Activated CD8-positive, alpha-beta T cell treated with anti-CD3 and anti-CD28 coated beads for 36 hours (primary cell): ENCODE measurements around the gene MMP2. TPM values are rescaled to one million over a fixed set of nuclear protein-coding genes. Genes with fewer than 3 reads are reported as not detected.

Experiments
- ATAC-seq: fragments of 200-7000 bp; cut with Tn5 transposase; one replicate; pipeline ENCODE4 v1.10.0; 2021; ENCODE audit warnings: mild to moderate bottlenecking, moderate library complexity
- CTCF ChIA-PET: fragments of 350-600 bp; sonication (Branson Sonifier 250); formaldehyde crosslinking; loops from one replicate; lab custom pipeline; 2021; ENCODE audit warnings: antibody characterized with exemption; lab: Charles Lee
- POLR2A ChIA-PET: fragments of 350-600 bp; sonication (Branson Sonifier 250); formaldehyde crosslinking; loops from one replicate; lab custom pipeline; 2021; ENCODE audit warnings: antibody characterized with exemption; lab: Charles Lee
- DNase-seq: peaks from one replicate; pipeline ENCODE4 v3.0.0-alpha.2; 2020
- H3K27ac Mint-ChIP-seq: one replicate; pipeline ENCODE4 v1.8.0; 2021; ENCODE audit warnings: mild to moderate bottlenecking, mixed read lengths
- H3K27me3 Mint-ChIP-seq: one replicate; pipeline ENCODE4 v1.8.0; 2021; ENCODE audit warnings: mixed read lengths
- H3K36me3 Mint-ChIP-seq: one replicate; pipeline ENCODE4 v1.8.0; 2021; ENCODE audit warnings: low read depth, mixed read lengths
- H3K4me1 Mint-ChIP-seq: one replicate; pipeline ENCODE4 v1.8.0; 2021; ENCODE audit warnings: low read depth, mixed read lengths
- H3K4me3 Mint-ChIP-seq: one replicate; pipeline ENCODE4 v1.8.0; 2021; ENCODE audit warnings: mild to moderate bottlenecking, moderate library complexity, mixed read lengths
- H3K9me3 Mint-ChIP-seq: one replicate; pipeline ENCODE4 v1.8.0; 2021; ENCODE audit warnings: mixed read lengths
- CTCF ChIP-seq: fragments of 200-600 bp; IDR thresholded peaks from one replicate; pipeline ENCODE4 v1.8.0; 2022; ENCODE audit warnings: antibody characterized with exemption, mild to moderate bottlenecking
- intact Hi-C: fragments of 100-400 bp; cut with micrococcal nuclease; formaldehyde crosslinking; loops from one replicate; pipeline ENCODE4 v1.10.0; 2022
- total RNA-seq, 2 experiments: library from RNA; stranded (reverse); gene quantifications; one replicate each; pipeline ENCODE4 v1.2.3, GENCODE V29; 2021

The MMP2 gene
- total RNA-seq, 2 experiments from 2014 or later: not detected

DNA sequence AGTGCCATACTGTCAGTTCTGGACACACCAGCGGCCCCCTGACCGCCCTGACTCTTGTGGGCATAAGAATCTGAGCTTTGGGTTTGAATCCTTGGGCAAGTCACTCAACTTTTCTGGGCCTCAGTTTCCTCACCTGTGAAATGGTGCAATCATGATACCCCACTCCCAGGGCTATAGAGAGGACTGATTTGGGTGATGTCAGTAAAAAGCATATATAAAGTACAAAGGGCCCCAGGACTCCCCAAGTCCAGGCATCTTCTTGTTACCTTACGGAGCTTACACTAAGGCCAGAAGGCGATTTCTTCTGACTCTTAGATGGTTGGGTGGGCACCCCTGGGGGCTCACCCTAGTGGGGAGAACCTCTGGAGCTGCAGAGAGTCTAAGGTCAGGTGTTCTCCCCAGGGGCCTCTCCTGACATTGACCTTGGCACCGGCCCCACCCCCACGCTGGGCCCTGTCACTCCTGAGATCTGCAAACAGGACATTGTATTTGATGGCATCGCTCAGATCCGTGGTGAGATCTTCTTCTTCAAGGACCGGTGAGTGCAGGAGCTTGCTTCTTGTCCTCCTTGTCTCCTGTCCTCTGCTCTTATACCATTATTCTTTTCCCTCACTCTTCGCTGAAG lies 13.9 kb downstream of the MMP2 start:
- ATAC-seq: no peak
- POLR2A ChIA-PET: no interaction called here
- H3K27me3 Mint-ChIP-seq: peaks cover 5% of the 10 kb centered on the region

GRCh38 chr16:55494994-55495421 lies 16.0 kb downstream of the MMP2 start:
- no peak overlapping the region for H3K4me3 Mint-ChIP-seq
- ChIA-PET CTCF (no interaction called here), POLR2A (no interaction called here)
- peaks cover 5% of the 10 kb centered on the region for H3K27me3 Mint-ChIP-seq
- H3K9me3 Mint-ChIP-seq: no peaks in the 10 kb centered on the region
- intact Hi-C loops: no loop called here
- no peak for ATAC-seq
- no peak for DNase-seq
- no peak for TF ChIP-seq CTCF
- H3K36me3 Mint-ChIP-seq: no peaks in the 10 kb centered on the region
- H3K27ac Mint-ChIP-seq: no peak overlapping the region
- peaks cover 5% of the 10 kb centered on the region for H3K4me1 Mint-ChIP-seq

More for the DNA sequence above, 13.9 kb downstream of the MMP2 start:
- H3K27ac Mint-ChIP-seq: no peak overlapping the region
- H3K9me3 Mint-ChIP-seq: no peaks in the 10 kb centered on the region
- H3K4me3 Mint-ChIP-seq: no peak overlapping the region
- CTCF ChIA-PET: interaction anchor here (1.9 kb wide), 1 partner anchor 28 kb away, joined by 7 read pairs; no protein-coding TSS in a partner anchor
- H3K4me1 Mint-ChIP-seq: no peaks in the 10 kb centered on the region
- no peaks in the 10 kb centered on the region for H3K36me3 Mint-ChIP-seq
- TF ChIP-seq CTCF: no peak
- no peak for DNase-seq
- intact Hi-C loops: no loop called here

GRCh38 chr16:55495616-55496289 lies 16.8 kb downstream of the MMP2 start:
- Mint-ChIP-seq H3K4me3 (no peak overlapping the region), H3K27me3 (peaks cover 5% of the 10 kb centered on the region), H3K27ac (no peak overlapping the region), H3K9me3 (no peaks in the 10 kb centered on the region), H3K4me1 (peaks cover 6% of the 10 kb centered on the region), H3K36me3 (no peaks in the 10 kb centered on the region)
- no peak for ATAC-seq
- intact Hi-C loops: no loop called here
- TF ChIP-seq CTCF: no peak
- POLR2A ChIA-PET: no interaction called here
- CTCF ChIA-PET: no interaction called here
- DNase-seq: no peak

DNA sequence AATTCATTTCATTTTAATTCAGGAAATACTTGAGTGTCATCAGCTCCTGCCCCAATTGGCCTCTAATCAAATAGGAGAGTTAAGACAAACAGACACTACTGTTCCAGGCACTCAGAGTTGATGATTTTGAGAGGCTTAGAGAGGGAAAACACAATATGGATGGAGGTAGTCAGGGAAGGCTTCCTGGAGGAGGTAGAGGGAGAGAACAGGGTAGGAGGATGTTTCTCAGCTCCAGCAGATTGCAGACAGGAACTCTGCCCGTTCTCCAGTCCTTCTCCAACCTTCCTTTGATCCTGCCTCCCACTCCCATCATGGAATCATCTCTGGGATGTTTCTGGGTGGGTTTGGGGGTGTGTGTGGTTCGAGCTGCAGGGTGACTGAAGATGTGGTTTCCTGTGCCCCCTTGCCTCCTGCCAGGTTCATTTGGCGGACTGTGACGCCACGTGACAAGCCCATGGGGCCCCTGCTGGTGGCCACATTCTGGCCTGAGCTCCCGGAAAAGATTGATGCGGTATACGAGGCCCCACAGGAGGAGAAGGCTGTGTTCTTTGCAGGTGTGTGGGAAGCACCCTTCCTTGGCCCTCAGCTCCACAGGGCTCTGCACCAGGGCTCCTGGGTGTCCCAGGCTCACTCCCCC lies 17.6 kb downstream of the MMP2 start:
- intact Hi-C loops: no loop called here
- H3K36me3 Mint-ChIP-seq: no peaks in the 10 kb centered on the region
- no peaks in the 10 kb centered on the region for H3K9me3 Mint-ChIP-seq
- no peak for ATAC-seq
- DNase-seq: no peak
- ChIA-PET CTCF (no interaction called here), POLR2A (no interaction called here)
- peaks cover 6% of the 10 kb centered on the region for H3K4me1 Mint-ChIP-seq
- H3K27ac Mint-ChIP-seq: no peak overlapping the region
- no peak for TF ChIP-seq CTCF
- H3K27me3 Mint-ChIP-seq: peaks cover 5% of the 10 kb centered on the region
- H3K4me3 Mint-ChIP-seq: no peak overlapping the region

- no peaks in the 10 kb centered on the region for H3K36me3 Mint-ChIP-seq
- DNase-seq (no peak), ATAC-seq (no peak)
- H3K4me1 Mint-ChIP-seq: peaks cover 6% of the 10 kb centered on the region
- CTCF ChIA-PET: no interaction called here
- H3K4me3 Mint-ChIP-seq: no peak overlapping the region
- TF ChIP-seq CTCF: no peak
- POLR2A ChIA-PET: no interaction called here
- H3K27ac Mint-ChIP-seq: no peak overlapping the region
- H3K9me3 Mint-ChIP-seq: no peaks in the 10 kb centered on the region
- intact Hi-C loops: no loop called here
- H3K27me3 Mint-ChIP-seq: peaks cover 5% of the 10 kb centered on the region
Observed at GRCh38 chr16:55497558-55497957, 18.6 kb downstream of the MMP2 start.
